Erythroblast (primary cell): ENCODE measurements around the gene WFDC5.

ENCODE experiments used
- GATA1 ChIP-seq: IDR thresholded peaks from 2 replicates; pipeline ENCODE4 v1.6.1; 2011; ENCODE audit warnings: low read depth, mild to moderate bottlenecking, control low read depth, low read length, moderate library complexity
- POLR2A ChIP-seq: IDR thresholded peaks from 2 replicates; pipeline ENCODE4 v1.6.1; 2011; ENCODE audit warnings: mild to moderate bottlenecking, low read length

GRCh38 chr20:45097485-45098102, 17.4 kb downstream of the WFDC5 start:
- no peak for TF ChIP-seq POLR2A
- no peak for TF ChIP-seq GATA1
